Stimulated activated CD8-positive, alpha-beta memory T cell treated with anti-CD3 and anti-CD28 coated beads, Interleukin-15, amount 100 ng/mL, for 4 hours (primary cell): Measurements from ENCODE around the gene ILK.

Experiments used
- DNase-seq, 2 donors: peaks; one replicate each; pipeline ENCODE4 v3.0.0-alpha.2; 2020; ENCODE audit warnings: low read depth in 2 of 2

Gene ILK

DNA sequence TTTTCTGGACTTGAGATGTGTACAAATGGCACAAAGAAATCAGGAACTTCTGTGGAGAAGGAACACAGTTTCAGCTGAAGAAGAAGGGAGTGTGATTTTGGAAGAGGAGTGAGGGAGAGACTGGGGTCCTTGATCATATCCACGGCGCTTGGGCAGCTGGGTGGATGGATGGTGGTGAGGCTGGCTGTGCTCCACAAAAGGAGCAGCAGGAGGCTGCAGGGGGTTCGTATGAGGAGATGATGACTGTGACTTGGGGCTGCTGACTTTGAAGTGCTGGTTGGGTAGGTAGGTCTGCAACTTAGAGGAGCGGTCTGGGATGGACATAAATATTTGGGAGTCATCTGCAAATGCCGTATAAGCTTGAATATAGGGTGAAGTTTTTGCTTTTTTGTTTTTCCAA is 53.4 kb downstream of the ILK start:
- no peak for DNase-seq

GRCh38 chr11:6657346-6657745 is 53.8 kb downstream of the ILK start:
- DNase-seq: no peak

- DNase-seq: no peak
Observed at GRCh38 chr11:6658647-6659046, 55.1 kb downstream of the ILK start.
